ENCODE results near the gene RXFP4. TPM values are rescaled to one million over a fixed set of nuclear protein-coding genes. Genes with fewer than 3 reads are reported as not detected.

Gene RXFP4
- polyA plus RNA-seq, 2 of the 4 experiments (the other 2 are of a cell fraction): 0.06 to 0.12 TPM

DNA sequence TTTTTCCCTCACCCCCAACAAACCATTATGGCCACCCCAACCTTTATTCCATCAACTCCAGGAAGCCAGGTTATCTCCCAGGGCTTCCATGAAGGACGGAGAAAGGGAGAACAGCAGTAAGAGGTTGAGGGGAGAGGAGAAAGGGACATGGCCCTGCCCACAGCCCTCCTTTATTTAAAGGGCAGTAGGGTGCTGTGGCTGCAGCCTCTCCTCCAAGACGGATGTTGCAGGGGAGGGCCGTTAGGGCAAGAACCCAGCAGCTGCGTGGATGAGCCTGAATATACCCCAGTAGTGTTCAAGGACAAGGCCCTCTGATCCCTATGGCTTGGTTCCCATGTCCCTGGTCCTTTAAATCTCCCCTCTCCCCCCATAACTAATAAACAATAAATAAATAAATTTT lies 5.9 kb downstream of the RXFP4 start:
- DNase-seq (ENCODE audit: low read depth in 1 of 2, low spot score in 1 of 2) (no peak), ATAC-seq (no peak), FAIRE-seq (no peak)
- 77% methylated on average over 4 of the region's 4 CpGs for WGBS (ENCODE audit: missing lambda C conversion rate)
- TF ChIP-seq POLR2AphosphoS2 (conservative IDR thresholded peaks at IDR 0.05; ENCODE audit: low read length) (no peak), EP300 (IDR thresholded peaks at IDR 0.05) (no peak), CBX2 (IDR thresholded peaks at IDR 0.05; ENCODE audit: borderline replicate concordance, low read depth) (no peak), EHMT2 (IDR thresholded peaks at IDR 0.05; ENCODE audit: low read depth) (no peak), TP53 (CRISPR knock-in tag; IDR thresholded peaks at IDR 0.05) (no peak), EHF (CRISPR knock-in tag; IDR thresholded peaks at IDR 0.05) (no peak), MAFK (IDR thresholded peaks at IDR 0.05; ENCODE audit: partially characterized antibody) (no peak), RFX5 (IDR thresholded peaks at IDR 0.05) (no peak), FOXS1 (CRISPR knock-in tag; IDR thresholded peaks at IDR 0.05) (no peak), ZNF302 (CRISPR knock-in tag; IDR thresholded peaks at IDR 0.05) (no peak), RNF2 (IDR thresholded peaks at IDR 0.05; ENCODE audit: borderline replicate concordance, low read depth) (no peak), BHLHE40 (IDR thresholded peaks at IDR 0.05; ENCODE audit: low read depth, low read length) (no peak)
- TF ChIP-seq, protein P1, sequence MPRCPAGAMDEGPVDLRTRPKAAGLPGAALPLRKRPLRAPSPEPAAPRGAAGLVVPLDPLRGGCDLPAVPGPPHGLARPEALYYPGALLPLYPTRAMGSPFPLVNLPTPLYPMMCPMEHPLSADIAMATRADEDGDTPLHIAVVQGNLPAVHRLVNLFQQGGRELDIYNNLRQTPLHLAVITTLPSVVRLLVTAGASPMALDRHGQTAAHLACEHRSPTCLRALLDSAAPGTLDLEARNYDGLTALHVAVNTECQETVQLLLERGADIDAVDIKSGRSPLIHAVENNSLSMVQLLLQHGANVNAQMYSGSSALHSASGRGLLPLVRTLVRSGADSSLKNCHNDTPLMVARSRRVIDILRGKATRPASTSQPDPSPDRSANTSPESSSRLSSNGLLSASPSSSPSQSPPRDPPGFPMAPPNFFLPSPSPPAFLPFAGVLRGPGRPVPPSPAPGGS (IDR thresholded peaks at IDR 0.05): no peak
- TF ChIP-seq, protein P2, sequence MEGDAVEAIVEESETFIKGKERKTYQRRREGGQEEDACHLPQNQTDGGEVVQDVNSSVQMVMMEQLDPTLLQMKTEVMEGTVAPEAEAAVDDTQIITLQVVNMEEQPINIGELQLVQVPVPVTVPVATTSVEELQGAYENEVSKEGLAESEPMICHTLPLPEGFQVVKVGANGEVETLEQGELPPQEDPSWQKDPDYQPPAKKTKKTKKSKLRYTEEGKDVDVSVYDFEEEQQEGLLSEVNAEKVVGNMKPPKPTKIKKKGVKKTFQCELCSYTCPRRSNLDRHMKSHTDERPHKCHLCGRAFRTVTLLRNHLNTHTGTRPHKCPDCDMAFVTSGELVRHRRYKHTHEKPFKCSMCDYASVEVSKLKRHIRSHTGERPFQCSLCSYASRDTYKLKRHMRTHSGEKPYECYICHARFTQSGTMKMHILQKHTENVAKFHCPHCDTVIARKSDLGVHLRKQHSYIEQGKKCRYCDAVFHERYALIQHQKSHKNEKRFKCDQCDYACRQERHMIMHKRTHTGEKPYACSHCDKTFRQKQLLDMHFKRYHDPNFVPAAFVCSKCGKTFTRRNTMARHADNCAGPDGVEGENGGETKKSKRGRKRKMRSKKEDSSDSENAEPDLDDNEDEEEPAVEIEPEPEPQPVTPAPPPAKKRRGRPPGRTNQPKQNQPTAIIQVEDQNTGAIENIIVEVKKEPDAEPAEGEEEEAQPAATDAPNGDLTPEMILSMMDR (IDR thresholded peaks at IDR 0.05): no peak
- no peak overlapping the region for H3K27ac ChIP-seq
- H3K9me3 ChIP-seq: no peaks in the 10 kb centered on the region
- POLR2A ChIA-PET: no interaction called here
- no peak overlapping the region for H3K4me2 ChIP-seq
- peaks cover 51% of the 10 kb centered on the region for H3K4me1 ChIP-seq
- no peak overlapping the region for H3K4me3 ChIP-seq
- CTCF ChIA-PET: interaction anchor here (0.7 to 6.8 kb wide), 6 partner anchors 8 to 85 kb away, joined by 3 to 41 read pairs (median 12); partner anchors contain the start of gene RXFP4

DNA sequence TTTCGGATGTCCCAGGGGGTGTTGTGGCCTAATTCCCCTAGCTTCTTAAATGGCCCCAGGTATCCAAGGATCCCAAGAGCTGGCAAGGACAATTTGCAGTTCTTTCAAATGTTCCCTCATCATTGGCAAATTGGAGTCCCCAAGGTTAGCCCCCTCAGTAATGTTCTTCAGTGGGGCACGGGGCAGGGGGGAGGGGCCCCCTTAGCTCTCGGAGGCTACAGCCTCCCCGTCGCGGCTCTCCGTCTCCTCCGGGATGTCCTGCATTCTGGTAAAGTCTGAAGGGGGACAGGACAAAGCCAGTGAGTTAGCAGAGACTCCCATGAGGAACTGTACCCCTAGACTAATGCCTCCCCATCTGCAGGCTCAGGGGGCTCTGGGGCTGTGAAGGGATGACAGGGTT lies 6.3 kb downstream of the RXFP4 start:
- no peak for ATAC-seq
- H3K9me3 ChIP-seq: no peaks in the 10 kb centered on the region
- no peak for DNase-seq (ENCODE audit: low read depth in 1 of 2, low spot score in 1 of 2)
- no peak for FAIRE-seq
- H3K4me3 ChIP-seq: no peak overlapping the region
- CTCF ChIA-PET: interaction anchor here (0.7 to 6.8 kb wide), 7 partner anchors 8 to 85 kb away, joined by 3 to 41 read pairs (median 9); partner anchors contain the start of gene RXFP4
- H3K27ac ChIP-seq: no peak overlapping the region
- TF ChIP-seq, protein P3, sequence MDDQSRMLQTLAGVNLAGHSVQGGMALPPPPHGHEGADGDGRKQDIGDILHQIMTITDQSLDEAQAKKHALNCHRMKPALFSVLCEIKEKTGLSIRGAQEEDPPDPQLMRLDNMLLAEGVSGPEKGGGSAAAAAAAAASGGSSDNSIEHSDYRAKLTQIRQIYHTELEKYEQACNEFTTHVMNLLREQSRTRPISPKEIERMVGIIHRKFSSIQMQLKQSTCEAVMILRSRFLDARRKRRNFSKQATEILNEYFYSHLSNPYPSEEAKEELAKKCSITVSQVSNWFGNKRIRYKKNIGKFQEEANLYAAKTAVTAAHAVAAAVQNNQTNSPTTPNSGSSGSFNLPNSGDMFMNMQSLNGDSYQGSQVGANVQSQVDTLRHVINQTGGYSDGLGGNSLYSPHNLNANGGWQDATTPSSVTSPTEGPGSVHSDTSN (IDR thresholded peaks at IDR 0.05): no peak
- TF ChIP-seq BHLHE40 (IDR thresholded peaks at IDR 0.05; ENCODE audit: low read depth, low read length) (no peak), CBX2 (IDR thresholded peaks at IDR 0.05; ENCODE audit: borderline replicate concordance, low read depth) (no peak), HDAC2 (IDR thresholded peaks at IDR 0.05) (no peak), FOSL2 (IDR thresholded peaks at IDR 0.05) (no peak), FOSL2 (CRISPR knock-in tag; IDR thresholded peaks at IDR 0.05) (no peak), ESRRA (IDR thresholded peaks at IDR 0.05; ENCODE audit: borderline replicate concordance, low read length) (no peak), HOXB5 (CRISPR knock-in tag; IDR thresholded peaks at IDR 0.05) (no peak), RAD21 (conservative IDR thresholded peaks at IDR 0.05 in 1 of 2, IDR thresholded peaks at IDR 0.05 in 1 of 2) (no peak), NFE2L2 (conservative IDR thresholded peaks at IDR 0.05; ENCODE audit: low read length) (no peak), POLR2A (IDR thresholded peaks at IDR 0.05; ENCODE audit: low read length) (no peak), RNF2 (IDR thresholded peaks at IDR 0.05; ENCODE audit: borderline replicate concordance, low read depth) (no peak), POLR2AphosphoS2 (conservative IDR thresholded peaks at IDR 0.05; ENCODE audit: low read length) (no peak)
- TF ChIP-seq, protein P4, sequence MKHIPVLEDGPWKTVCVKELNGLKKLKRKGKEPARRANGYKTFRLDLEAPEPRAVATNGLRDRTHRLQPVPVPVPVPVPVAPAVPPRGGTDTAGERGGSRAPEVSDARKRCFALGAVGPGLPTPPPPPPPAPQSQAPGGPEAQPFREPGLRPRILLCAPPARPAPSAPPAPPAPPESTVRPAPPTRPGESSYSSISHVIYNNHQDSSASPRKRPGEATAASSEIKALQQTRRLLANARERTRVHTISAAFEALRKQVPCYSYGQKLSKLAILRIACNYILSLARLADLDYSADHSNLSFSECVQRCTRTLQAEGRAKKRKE (CRISPR knock-in tag; IDR thresholded peaks at IDR 0.05; ENCODE audit: low read depth): no peak
- POLR2A ChIA-PET: interaction anchor here (0.9 kb wide), 1 partner anchor 13 kb away, joined by 3 read pairs; the partner anchor contains the start of gene KHDC4
- no peak overlapping the region for H3K4me2 ChIP-seq
- H3K4me1 ChIP-seq: peaks cover 47% of the 10 kb centered on the region
- WGBS (ENCODE audit: missing lambda C conversion rate): 95% methylated on average over 8 of the region's 8 CpGs
